Retinal pigment epithelial cell (primary cell): ENCODE results near the gene LSP1.

Experiments
- DNase-seq: peaks from one replicate; pipeline ENCODE4 v3.0.0-alpha.2; 2010; ENCODE audit warnings: low read depth
- H3K4me3 ChIP-seq: 2 replicates; pipeline ENCODE4 v1.5.1; 2011; ENCODE audit warnings: mild to moderate bottlenecking, low read length, control low read depth, moderate library complexity
- TF ChIP-seq, protein P1 (sequence below): conservative IDR thresholded peaks from 2 replicates; pipeline ENCODE4 v1.5.1; 2011; ENCODE audit warnings: low read depth, low read length, control low read depth, inconsistent platforms

The LSP1 gene

DNA sequence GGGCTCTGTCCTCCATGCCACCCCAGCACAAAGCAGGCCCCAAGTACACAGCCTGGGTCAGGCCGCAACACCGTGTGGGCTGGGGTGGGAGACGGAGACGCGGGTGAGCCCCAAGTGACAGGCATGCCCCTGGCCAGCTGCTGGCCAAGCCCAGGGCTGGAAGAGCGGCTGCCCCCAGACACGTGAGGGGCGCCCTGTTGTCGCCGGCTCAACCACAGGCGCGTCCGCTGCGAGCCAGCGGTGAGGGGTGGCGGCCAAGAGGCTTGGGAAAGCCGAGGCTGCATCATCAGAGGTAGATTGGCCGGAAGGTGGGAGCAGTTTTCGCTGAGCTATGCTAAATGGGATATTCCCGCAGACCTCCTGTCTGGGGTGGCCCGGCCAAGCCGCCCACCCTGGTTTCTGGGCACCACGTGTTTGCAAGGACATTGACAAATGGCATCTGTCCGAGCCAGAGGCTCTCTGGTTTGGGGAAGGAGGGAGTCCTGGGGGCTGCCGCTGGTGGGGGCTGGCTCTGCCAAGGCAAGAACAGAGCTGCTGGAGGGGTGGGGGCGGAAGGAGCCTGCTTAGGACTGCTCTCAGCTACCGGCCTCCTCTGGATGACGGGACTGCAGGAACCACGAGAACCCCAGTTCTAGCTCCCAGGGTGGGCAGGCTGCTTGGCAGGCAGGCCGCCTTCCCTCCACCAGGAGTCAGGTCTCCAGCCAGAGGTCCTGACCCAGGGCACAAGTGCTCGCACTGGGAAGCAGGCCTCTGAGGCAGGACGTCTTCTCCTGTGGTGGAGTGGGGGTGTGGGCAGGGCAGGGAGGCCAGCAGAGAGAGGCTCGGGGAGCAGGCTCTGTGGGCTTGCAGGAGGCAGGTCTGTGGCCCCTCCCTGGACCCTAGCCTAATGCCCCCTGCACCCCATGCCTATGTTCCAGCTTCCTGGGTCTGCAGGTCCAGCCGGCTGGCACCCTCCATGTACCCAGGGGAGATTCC, 38.3 kb downstream of the LSP1 start:
- TF ChIP-seq, protein P1, sequence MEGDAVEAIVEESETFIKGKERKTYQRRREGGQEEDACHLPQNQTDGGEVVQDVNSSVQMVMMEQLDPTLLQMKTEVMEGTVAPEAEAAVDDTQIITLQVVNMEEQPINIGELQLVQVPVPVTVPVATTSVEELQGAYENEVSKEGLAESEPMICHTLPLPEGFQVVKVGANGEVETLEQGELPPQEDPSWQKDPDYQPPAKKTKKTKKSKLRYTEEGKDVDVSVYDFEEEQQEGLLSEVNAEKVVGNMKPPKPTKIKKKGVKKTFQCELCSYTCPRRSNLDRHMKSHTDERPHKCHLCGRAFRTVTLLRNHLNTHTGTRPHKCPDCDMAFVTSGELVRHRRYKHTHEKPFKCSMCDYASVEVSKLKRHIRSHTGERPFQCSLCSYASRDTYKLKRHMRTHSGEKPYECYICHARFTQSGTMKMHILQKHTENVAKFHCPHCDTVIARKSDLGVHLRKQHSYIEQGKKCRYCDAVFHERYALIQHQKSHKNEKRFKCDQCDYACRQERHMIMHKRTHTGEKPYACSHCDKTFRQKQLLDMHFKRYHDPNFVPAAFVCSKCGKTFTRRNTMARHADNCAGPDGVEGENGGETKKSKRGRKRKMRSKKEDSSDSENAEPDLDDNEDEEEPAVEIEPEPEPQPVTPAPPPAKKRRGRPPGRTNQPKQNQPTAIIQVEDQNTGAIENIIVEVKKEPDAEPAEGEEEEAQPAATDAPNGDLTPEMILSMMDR, result no peak
- H3K4me3 ChIP-seq, result no peak overlapping the region
- DNase-seq, result no peak

DNA sequence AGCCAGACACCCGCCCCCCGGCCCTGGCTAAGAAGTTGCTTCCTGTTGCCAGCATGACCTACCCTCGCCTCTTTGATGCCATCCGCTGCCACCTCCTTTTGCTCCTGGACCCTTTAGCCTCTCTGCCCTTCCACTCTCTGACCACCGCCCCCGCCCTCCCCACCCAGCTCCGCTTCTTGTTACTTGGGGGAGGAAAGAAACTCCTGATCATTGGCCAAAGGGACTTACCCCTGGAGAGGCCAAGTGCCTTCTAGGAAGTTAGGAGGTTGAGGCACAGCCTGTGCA, 38.9 kb downstream of the LSP1 start, which contains the start of gene PRR33:
TSS of gene PRR33 (minus strand) at position 65 of the 285 bp plus-strand sequence. CDS start 1,311 bp downstream, outside the sequence.
- TF ChIP-seq, protein P1, result no peak
- no peak within 1 kb of the TSS for H3K4me3 ChIP-seq

DNA sequence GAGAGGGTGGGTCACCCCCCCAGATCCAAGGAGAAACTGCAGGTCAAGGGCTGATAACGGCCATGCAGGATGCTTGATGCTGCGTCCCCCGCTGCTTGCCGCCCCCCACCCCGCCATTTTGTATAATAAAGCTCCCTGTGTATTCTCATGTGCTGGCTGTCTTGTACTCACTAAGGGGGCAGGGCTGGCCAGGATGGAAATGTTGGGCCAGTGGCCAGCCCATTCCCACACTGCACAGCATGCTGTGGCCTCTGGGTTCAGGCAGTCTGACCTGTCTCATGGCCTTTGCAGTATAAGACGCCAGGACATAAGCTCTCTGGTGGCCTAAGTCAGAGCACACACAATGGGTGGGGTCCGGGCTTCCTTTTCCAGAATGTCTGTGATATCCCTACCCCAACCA, 39.2 kb downstream of the LSP1 start:
- TF ChIP-seq, protein P1, result no peak
- no peak overlapping the region for H3K4me3 ChIP-seq
- no peak for DNase-seq

More for the DNA sequence above, 38.9 kb downstream of the LSP1 start, which contains the start of gene PRR33:
- no peak for DNase-seq

GRCh38 chr11:1892558-1892957, 39.7 kb downstream of the LSP1 start:
- H3K4me3 ChIP-seq, result no peak overlapping the region
- TF ChIP-seq, protein P1, result no peak
- no peak for DNase-seq

DNA sequence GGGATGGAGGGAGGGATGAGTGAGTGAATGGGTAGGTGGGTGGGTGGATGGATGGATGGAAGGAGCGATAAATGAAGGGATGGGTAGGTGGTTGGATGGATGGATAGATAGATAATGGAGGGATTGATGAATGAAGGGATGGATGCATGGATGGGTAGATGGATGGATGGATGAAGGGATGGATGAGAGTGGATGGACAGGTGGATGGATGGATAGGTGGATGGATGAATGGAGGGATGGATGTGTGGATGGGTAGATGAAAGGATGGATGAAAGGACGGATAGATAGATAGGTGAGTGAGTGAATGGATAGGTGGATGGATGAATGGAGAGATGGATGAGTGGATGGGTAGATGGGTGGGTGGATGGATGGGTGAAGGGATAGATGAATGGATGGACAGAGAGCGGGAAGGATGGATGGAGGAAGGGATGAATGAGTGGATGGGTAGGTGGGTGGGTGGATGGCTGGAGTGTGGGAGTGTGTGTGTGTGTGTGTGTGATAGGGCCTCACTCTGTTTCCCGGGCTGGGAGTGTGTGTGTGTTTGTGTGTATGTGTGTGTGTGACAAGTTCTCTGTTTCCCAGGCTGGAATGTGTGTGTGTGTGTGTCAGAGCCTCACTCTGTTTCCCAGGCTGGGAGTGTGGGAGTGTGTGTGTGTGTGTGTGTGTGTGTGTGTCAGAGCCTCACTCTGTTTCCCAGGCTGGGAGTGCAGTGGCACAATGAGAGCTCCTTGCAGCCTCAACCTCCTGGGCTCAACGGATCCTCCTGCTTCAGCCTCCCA, 40.9 kb downstream of the LSP1 start:
- H3K4me3 ChIP-seq, result no peak overlapping the region
- TF ChIP-seq, protein P1, result no peak
- DNase-seq, result no peak

GRCh38 chr11:1894759-1895158, 41.9 kb downstream of the LSP1 start:
- H3K4me3 ChIP-seq, result no peak overlapping the region
- DNase-seq, result no peak
- TF ChIP-seq, protein P1, result no peak
